Nephron (organoid): ENCODE data around the gene ALPG.

Experiments used
- H3K27ac Mint-ChIP-seq, 3 experiments: 2 replicates each; pipeline ENCODE4 v1.8.0; 2020; ENCODE audit warnings: mixed read lengths in 3 of 3, mild to moderate bottlenecking in 2 of 3, moderate library complexity in 1 of 3
- H3K27me3 Mint-ChIP-seq: 2 replicates; pipeline ENCODE4 v1.8.0; 2021; ENCODE audit warnings: low read depth, mild to moderate bottlenecking, moderate library complexity, mixed read lengths
- H3K36me3 Mint-ChIP-seq: 2 replicates; pipeline ENCODE4 v1.8.0; 2020; ENCODE audit warnings: low read depth, mixed read lengths
- H3K4me1 Mint-ChIP-seq: 2 replicates; pipeline ENCODE4 v1.8.0; 2020; ENCODE audit warnings: mixed read lengths
- H3K4me3 Mint-ChIP-seq, 3 experiments: 2 replicates each; pipeline ENCODE4 v1.8.0; 2020; ENCODE audit warnings: mild to moderate bottlenecking in 3 of 3, mixed read lengths in 3 of 3, moderate library complexity in 2 of 3
- H3K9me3 Mint-ChIP-seq: 2 replicates; pipeline ENCODE4 v1.8.0; 2020; ENCODE audit warnings: mixed read lengths
- CTCF ChIP-seq, 3 experiments: fragments of 200-600 bp; sonication (generic); IDR thresholded peaks; one replicate each; pipeline ENCODE4 v1.5.0; 2021; ENCODE audit warnings: antibody characterized with exemption in 3 of 3; ENCODE audit not compliant: unreplicated experiment in 3 of 3

Gene ALPG

GRCh38 chr2:232385660-232386489 lies 20.8 kb upstream of the ALPG start:
- peaks cover 16% of the 10 kb centered on the region for H3K4me1 Mint-ChIP-seq
- H3K9me3 Mint-ChIP-seq = peaks cover 2% of the 10 kb centered on the region
- no peak overlapping the region for H3K27ac Mint-ChIP-seq
- H3K27me3 Mint-ChIP-seq = peaks cover 91% of the 10 kb centered on the region
- H3K36me3 Mint-ChIP-seq = no peaks in the 10 kb centered on the region
- TF ChIP-seq CTCF (IDR thresholded peaks at IDR 0.05; ENCODE audit: unreplicated experiment in 3 of 3) = no peak
- H3K4me3 Mint-ChIP-seq = peak overlapping the region in 2 of 3 experiments; percentile 24 to 70

GRCh38 chr2:232386490-232386739 lies 20.2 kb upstream of the ALPG start:
- peaks cover 16% of the 10 kb centered on the region for H3K4me1 Mint-ChIP-seq
- H3K27ac Mint-ChIP-seq = no peak overlapping the region
- H3K4me3 Mint-ChIP-seq = peak overlapping the region in 2 of 3 experiments; percentile 24 to 70
- TF ChIP-seq CTCF (IDR thresholded peaks at IDR 0.05; ENCODE audit: unreplicated experiment in 3 of 3) = no peak
- peaks cover 2% of the 10 kb centered on the region for H3K9me3 Mint-ChIP-seq
- H3K27me3 Mint-ChIP-seq = peaks cover 97% of the 10 kb centered on the region
- no peaks in the 10 kb centered on the region for H3K36me3 Mint-ChIP-seq

GRCh38 chr2:232386740-232387450 lies 19.7 kb upstream of the ALPG start:
- H3K27ac Mint-ChIP-seq = no peak overlapping the region
- H3K9me3 Mint-ChIP-seq = peaks cover 2% of the 10 kb centered on the region

GRCh38 chr2:232387451-232388171 lies 19.0 kb upstream of the ALPG start:
- Mint-ChIP-seq H3K4me3 (peak overlapping the region in 2 of 3 experiments; percentile 25 to 28), H3K4me1 (peaks cover 16% of the 10 kb centered on the region), H3K9me3 (peaks cover 2% of the 10 kb centered on the region), H3K36me3 (no peaks in the 10 kb centered on the region), H3K27ac (no peak overlapping the region), H3K27me3 (peaks cover 96% of the 10 kb centered on the region)
- no peak for TF ChIP-seq CTCF (IDR thresholded peaks at IDR 0.05; ENCODE audit: unreplicated experiment in 3 of 3)

More at GRCh38 chr2:232386740-232387450, 19.7 kb upstream of the ALPG start:
- TF ChIP-seq CTCF (IDR thresholded peaks at IDR 0.05; ENCODE audit: unreplicated experiment in 3 of 3) = no peak
- Mint-ChIP-seq H3K4me3 (peak overlapping the region in 2 of 3 experiments; percentile 24 to 70), H3K36me3 (no peaks in the 10 kb centered on the region), H3K4me1 (peaks cover 16% of the 10 kb centered on the region), H3K27me3 (peaks cover 99% of the 10 kb centered on the region)

- H3K4me1 Mint-ChIP-seq = peaks cover 16% of the 10 kb centered on the region
Measured at GRCh38 chr2:232388324-232388891, 18.2 kb upstream of the ALPG start.

More at GRCh38 chr2:232388324-232388891, 18.2 kb upstream of the ALPG start:
- Mint-ChIP-seq H3K27me3 (peaks cover 93% of the 10 kb centered on the region), H3K4me3 (no peak overlapping the region), H3K27ac (no peak overlapping the region), H3K36me3 (no peaks in the 10 kb centered on the region), H3K9me3 (peaks cover 2% of the 10 kb centered on the region)
- TF ChIP-seq CTCF (IDR thresholded peaks at IDR 0.05; ENCODE audit: unreplicated experiment in 3 of 3) = no peak
